IPS-NIHi7 (cell line): Measurements from ENCODE around the gene GNB5.
"Not testable (repeated sequence)": the region's sequence is repeated elsewhere in the genome, so short reads cannot be mapped to it uniquely, and the experiment has no call there.

Experiments
- DNase-seq: peaks from one replicate; pipeline ENCODE4 v3.0.0; 2012; ENCODE audit warnings: mixed read lengths; ENCODE audit errors: extremely low spot score

GNB5 gene

GRCh38 chr15:52170199-52170598, 21.0 kb downstream of the GNB5 start:
- DNase-seq, result not testable (repeated sequence)

DNA sequence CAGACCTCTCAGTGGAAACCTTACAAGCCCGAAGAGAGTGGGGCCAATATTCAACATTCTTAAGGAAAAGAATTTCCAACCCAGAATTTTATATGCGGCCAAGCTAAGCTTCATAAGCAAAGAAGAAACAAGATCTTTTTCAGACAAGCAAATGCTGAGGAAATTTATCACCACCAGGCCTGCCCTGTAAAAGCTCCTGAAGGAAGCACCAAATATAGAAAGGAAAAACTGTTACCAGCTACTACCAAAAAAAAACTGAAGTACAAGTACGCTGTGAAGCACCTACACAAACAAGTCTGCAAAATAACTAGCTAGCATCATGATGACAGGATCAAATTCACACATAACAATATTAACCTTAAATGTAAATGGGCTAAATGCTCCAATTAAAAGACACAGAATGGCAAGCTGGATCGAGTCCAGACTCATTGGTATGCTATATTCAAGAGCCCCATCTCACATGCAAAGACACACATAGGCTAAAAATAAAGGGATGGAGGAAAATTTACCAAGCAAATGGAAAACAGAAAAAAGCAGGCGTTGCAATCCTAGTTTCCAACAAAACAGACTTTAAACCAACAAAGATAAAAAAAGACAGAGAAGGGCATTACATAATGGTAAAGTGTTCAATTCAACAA, 25.6 kb downstream of the GNB5 start:
- DNase-seq, result not testable (repeated sequence)

- DNase-seq, result no peak
Measured at GRCh38 chr15:52164631-52165265, 26.4 kb downstream of the GNB5 start.

DNA sequence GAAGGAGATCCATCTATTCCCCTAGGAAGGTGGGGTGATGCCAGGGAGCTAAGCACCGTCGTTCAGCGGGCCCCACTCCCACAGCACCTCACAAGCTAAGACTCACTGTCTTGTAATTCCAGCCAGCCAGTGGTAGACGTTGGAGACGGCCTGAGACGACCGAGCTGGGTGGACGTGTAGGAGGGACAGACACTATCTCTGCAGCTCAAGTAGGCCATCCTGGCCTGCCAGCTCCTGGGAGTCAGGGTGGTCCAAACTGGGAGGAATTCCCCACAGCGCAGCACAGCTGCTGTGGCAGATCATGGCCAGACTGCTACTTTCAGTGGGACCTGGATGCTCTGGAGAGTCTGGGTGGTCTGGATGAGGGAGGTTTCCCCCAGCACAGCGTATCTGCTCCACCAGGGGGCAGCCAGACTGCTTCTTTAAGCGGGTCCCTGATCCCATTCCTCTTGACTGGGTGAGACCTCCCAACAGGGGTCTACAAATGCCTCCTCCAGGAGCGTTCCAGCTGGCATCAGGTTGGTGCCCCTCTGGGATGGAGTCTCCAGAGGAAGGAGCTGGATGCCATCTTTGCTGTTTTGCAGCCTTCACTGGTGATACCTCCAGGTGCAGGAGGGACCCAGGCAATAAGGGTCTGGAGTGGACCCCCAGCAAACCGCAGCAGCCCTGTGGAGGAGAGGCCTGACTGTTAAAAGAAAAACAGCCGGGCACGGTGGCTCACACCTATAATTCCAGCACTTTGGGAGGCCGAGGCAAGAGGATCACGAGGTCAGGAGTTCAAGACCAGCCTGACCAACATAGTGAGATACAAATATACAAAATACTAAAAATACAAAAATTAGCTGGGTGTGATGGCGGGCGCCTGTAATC, 27.6 kb downstream of the GNB5 start:
- DNase-seq, result peak; percentile 64

DNA sequence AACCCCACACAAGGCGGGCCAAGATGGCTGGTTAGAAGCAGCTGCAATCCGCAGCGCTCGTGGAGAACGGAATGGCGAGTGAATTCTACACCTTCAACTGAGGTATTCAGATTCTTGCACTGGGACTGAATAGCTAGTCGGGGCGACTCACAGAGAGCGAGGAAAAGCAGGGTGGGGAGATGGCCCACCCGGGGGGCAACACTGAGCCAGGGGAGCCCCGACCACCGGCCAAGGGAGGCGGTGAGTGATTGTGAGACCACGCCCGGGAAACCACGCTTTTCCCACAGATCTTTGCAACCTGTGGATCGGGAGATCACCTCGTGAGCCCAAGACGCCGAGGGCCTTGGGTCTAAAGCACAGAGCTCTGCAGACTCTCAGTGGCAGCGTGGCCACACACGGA, 28.3 kb downstream of the GNB5 start:
- DNase-seq, result no peak

DNA sequence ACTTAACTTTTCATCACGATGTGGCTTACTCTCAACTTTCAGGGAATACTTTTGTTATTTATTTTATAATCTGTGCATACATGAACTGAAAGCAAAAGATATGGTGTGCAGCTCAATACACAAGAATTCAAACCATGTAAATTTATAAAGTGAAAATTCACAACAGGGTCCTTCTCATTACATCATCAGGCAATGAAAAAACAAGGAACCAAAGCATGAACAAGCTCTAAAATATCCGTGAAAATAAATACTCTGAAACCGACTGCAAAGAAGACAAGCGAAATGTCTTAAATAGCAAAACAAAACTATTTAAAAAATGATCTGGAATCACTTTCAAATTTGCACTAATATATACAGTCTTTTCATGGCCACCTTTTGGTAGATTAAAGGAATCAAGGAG, 28.9 kb downstream of the GNB5 start:
- no peak for DNase-seq

GRCh38 chr15:52161406-52161966, 29.7 kb downstream of the GNB5 start:
- no peak for DNase-seq

DNA sequence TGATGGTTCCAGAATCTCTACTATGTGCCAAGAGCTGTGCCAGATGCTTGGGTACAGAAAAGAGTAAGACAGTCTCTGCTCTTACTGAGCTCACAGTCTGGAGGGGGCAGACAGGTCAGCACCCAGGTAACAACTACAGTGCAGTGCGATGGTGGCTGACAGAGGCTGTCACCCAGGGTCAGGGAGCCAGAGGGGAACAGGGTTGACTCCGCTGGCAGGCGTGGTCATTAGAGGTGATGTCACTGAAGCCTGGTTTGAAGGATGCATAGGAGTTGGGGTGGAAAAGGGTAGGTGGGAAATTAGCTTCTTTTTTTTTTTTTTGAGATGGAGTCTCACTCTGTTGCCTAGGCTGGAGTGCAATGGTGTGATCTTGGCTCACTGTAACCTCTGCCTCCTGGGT, 31.5 kb downstream of the GNB5 start:
- DNase-seq, result no peak

DNA sequence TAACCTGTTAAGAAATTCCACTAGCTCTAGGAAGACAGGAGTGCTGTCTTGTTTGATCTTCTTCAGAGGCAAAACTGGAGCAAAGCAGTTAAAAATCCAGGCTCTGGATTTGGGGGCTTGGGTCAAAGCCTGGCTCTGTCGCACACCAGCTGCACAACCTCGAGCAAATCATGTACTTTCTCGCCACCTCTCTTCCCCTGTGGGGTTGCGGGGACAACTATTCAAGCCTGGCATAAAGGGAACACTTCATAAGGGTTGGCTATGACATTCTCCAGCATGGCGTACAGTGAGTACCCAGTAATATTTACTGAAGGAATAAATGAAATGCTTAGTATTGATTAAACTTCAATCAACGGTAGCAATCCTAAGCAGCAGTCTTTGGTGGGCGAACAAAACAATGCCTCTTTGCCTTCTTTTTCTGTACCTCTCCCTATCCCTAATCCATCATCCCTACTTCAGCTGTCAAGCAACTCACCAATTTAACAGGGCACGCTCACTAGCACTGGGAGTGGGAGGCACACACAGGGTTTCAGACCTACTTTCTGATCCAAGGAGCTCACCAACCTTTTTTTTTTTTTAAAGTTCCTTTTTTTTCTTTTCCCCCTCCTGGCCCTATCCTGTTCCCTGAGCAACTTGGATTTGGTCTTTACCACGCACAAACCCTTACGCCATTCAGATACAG, 33.0 kb downstream of the GNB5 start:
- no peak for DNase-seq

DNA sequence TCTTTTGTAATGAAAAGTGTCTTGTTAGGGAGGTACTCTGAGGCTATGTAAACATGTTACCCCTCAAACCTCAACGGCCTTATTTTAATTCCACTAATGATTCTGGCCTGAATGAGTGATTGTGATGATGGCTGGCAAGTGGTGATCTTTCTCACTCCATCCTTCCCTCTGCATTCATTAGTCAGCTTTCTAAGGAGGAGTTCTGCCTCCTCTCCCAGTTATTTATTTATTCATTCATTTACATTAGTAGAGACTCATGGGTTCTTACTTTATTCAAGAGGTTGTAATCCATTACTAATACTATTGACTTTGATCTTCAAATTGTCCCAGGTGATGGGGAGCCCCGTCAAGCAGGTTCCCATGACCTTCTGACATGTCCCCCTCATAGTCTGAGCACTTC, 35.3 kb downstream of the GNB5 start:
- DNase-seq, result no peak

DNA sequence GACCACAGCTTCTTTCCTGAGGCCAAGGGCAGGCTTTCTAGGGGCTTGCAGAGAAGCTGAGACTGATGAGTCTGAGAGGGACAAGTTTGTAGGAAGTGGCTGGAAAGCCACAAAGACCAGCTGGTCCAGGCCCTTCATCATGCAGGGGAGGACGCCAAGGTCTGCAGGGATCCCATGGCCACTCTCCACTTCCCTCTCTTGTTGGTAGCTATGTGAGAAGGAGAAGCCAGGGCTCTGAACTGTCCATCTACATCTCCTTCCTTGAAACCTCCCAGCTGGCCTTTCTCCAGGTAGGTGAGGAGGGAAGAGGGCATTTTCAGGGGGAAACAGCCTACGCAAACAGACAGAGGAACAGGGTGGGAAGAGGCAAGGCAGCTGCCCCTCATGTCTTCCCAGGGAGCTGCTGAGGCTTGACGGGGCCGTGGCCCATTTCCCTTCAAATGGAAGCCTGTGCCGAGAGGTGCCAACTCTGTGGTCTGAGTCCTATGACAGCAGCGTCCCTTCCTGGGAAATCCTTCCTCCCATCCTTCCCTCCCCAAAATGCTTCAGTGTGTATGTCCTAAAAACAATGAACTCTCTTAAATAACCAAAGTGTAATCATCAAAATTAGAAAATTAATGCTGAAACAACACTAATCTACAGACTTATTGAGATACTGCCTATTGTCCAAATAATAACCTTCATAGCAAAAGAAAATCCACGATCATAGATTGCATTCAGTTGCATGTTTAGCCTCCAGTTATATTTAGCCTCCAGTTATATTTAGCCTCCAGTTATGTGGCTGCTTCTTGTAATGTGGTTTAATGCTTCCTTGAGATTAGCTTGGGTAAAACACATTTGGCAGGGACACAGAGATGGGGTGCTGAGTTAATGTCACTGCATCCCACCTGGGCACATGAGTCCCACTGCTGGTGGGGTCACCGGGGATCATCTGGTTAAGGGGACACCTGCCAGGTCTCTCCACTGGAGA, 36.0 kb downstream of the GNB5 start:
- DNase-seq, result no peak

DNA sequence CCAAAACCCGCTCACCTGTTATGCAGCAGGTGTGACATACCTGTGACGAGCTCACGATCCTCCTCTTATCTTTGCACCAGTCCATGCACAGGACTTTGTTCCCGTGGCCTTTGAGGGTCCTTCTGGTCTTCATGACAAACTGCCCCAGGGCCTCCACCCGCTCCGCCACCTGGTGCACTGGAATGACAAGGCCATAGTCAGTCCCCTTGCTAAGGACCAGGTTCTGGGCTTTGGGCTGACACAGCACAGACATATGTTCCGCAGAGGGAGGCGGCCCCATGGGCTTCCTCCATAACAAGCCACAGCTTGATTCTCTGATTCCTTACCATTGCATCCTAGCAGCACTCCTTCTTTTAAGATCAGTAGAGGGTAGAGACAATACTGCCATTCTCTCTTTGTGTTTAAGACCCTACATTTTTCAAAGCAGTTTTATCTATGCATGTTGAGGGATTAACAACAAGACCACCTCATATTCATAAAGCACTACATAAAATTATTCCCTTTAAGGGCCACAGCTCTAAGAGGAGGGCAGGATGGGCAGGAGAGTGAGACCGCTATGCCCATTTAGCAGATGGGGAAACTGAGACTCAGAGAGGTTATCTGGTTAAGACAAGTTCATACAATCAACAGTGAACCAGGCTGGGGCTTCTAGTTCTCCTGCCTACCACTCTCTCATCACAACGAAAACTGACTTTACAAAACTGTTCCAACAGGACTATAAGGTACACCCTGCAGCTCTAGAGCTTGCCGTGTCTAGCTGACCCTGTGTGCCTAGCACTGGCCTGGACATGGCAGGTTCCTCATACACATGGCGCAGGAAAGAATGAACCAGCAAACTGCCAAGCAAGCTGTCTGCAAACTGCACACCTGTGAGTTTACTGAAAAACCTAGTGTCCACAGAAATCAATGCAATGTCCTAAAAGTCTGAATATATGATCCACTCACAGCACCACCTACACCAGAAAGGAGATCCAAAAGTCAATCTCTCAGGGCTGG, 37.0 kb downstream of the GNB5 start:
- DNase-seq, result no peak

DNA sequence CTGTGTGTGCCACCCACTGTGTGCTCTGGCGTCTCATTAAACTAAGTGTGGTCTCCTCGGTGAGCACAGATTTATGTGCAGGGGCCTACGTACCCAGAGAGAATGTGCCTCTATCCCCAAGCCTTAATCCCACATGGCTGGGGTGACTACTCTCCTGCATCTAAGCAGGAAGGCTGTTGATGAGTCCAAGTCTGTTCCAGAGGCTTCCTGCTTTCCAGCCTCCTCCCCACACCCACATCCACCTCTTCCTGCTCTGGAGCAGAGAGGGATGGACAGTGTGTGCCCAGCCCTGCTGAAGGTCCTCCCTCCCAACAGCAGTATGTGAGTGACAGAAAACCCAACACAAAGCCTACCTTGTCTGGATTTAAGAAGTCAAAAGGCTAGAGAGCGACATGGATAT, 39.8 kb downstream of the GNB5 start:
- no peak for DNase-seq

GRCh38 chr15:52150871-52151270, 40.3 kb downstream of the GNB5 start:
- DNase-seq, result no peak

DNA sequence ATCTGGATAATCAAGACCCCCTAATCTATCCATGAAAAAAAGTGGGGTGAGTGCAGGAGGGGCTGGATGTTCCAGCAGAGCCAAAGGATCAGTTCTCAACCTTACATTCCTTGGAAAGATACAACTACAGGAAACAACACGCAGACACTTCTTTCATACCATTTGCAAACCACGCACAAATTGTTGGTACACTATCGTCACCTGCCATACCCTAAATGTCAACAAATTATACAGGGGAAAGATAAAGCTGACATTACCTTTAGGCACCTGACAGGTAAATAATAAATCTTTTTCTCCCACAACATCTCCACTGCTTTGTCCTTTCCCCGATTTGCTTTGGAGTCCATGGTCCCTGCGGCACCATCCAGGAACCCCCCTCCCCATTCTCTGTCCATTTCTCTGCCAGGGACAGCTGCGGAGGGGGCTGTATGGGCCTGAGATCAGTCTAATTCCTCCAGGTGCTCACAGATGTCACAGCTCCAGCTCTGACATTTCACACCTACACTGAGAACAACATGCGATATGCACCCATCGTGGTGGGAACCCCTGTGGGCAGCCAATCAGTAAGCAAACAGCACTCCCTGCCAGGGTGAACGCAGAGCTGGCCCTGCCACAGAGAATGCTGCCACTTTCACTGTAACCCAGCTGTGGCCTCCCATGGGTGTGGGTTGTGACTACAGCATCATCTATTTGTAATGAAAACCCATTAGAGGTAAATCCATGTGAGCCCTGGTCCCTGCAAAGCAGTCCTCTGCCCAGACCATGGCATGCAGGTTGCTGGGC, 41.0 kb downstream of the GNB5 start:
- no peak for DNase-seq

DNA sequence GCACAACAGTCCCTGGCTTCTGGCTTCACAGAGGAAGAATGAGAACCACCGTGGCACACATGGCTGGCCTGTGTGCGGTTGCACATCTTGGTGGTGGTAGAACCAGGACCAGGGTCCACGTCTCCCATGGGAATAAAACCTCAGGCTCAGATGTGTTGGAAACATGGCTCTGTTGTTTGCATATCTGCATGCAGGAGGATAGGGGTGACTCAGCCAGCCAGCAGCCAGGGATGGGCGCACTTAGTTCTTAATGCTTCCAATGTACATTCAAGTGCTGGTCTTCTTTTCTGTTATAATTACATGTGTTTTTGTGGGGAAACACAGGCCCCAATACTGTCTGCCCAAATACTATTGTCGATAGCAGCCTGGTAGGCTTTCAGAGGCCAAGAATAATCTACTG, 42.8 kb downstream of the GNB5 start:
- no peak for DNase-seq

- DNase-seq, result no peak
Measured at GRCh38 chr15:52146776-52147175, 44.4 kb downstream of the GNB5 start.

DNA sequence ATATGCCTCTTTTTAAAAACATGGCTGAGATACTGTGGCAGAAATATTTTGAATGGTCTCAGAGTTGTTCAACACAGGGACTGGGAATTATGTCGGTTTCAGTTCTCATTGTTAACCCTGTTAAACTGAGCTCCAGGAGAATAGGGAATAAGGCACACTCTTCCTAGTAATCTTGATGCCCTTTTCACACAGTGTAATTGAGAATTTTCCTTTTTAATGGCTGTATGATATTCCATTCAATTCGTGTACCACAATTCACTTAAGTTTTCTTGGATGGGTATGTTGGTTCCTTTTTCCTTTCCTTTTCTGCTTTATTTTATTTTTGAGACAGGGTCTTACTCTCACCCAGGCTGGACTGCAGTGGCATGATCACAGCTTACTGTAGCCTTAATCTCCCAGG, 44.9 kb downstream of the GNB5 start:
- DNase-seq, result no peak
